ENCODE results near the gene DYSF.
"Not testable (repeated sequence)": the region's sequence is repeated elsewhere in the genome, so short reads cannot be mapped to it uniquely, and the experiment has no call there.

Gene DYSF

DNA sequence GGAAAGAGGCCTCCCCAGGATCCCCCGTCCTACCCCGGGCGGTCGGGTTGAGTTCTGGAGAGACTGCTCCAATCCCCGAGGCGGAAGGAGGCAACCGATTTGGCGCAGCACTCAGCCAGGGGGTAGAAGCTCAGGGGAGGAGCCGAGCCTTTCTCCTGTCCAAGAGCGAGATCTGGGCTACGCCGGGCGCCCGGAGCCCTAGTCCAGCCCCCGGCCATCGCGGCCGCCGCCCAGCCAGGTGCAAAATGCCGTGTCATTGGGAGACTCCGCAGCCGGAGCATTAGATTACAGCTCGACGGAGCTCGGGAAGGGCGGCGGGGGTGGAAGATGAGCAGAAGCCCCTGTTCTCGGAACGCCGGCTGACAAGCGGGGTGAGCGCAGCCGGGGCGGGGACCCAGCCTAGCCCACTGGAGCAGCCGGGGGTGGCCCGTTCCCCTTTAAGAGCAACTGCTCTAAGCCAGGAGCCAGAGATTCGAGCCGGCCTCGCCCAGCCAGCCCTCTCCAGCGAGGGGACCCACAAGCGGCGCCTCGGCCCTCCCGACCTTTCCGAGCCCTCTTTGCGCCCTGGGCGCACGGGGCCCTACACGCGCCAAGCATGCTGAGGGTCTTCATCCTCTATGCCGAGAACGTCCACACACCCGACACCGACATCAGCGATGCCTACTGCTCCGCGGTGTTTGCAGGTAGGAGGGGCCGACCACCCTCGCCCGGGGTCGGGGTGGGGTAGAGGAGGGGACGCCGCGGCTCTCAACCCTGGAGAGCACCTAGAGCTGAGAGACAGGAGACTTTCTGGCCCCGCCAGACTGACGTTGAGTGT lies at the start of gene DYSF:
DYSF (plus strand) TSS at position 158 of the 817 bp plus-strand sequence.
- peak; percentile 38 for DNase-seq

DNA sequence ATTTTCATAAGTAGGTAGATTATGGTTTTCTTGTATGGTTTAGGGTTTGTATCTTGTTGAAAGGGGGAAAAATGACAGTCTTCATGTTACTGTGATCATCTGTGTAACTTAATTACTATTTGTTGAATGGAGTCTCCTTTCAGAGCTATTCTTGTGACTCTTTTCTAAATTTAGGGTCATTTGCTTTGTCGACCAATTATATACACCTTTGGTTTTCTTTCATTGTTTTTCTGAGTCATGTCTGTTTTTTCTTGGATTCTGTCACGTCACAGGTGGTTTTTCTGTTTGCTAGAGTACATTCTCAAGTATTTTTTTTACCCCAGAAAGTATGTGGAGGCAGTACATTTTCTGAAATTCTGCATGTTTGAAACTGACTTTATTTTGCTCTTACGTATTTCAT lies 43.8 kb upstream of the DYSF start:
- DNase-seq, result no peak

DNA sequence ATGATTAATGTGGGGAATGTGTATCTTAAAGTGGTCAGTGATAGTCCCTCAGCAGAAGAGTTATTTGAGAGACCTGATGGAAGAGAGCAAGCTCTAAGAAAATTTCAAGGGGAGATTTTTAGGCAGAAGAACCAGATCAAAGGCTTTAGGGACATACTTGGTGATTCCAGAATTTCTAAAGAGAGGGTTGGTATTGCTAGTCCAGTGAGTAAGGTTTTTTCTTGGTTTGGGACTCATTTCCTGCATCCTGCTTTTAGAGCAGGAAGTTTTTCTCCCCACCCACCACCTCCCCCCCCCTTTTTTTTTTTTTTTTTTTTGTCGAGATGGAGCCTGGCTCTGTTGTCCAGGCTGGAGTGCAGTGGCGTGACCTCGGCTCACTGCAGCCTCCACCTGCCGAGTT lies 42.7 kb upstream of the DYSF start:
- no peak for DNase-seq

DNA sequence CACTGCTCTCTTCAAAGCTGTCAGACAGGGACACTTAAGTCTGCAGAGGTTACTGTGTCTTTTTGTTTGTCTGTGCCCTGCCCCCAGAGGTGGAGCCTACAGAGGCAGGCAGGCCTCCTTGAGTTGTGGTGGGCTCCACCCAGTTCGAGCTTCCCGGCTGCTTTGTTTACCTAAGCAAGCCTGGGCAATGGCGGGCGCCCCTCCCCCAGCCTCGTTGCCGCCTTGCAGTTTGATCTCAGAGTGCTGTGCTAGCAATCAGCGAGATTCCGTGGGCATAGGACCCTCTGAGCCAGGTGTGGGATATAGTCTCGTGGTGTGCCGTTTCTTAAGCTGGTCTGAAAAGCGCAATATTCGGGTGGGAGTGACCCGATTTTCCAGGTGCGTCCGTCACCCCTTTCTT lies 36.5 kb upstream of the DYSF start:
- not testable (repeated sequence) for DNase-seq

DNA sequence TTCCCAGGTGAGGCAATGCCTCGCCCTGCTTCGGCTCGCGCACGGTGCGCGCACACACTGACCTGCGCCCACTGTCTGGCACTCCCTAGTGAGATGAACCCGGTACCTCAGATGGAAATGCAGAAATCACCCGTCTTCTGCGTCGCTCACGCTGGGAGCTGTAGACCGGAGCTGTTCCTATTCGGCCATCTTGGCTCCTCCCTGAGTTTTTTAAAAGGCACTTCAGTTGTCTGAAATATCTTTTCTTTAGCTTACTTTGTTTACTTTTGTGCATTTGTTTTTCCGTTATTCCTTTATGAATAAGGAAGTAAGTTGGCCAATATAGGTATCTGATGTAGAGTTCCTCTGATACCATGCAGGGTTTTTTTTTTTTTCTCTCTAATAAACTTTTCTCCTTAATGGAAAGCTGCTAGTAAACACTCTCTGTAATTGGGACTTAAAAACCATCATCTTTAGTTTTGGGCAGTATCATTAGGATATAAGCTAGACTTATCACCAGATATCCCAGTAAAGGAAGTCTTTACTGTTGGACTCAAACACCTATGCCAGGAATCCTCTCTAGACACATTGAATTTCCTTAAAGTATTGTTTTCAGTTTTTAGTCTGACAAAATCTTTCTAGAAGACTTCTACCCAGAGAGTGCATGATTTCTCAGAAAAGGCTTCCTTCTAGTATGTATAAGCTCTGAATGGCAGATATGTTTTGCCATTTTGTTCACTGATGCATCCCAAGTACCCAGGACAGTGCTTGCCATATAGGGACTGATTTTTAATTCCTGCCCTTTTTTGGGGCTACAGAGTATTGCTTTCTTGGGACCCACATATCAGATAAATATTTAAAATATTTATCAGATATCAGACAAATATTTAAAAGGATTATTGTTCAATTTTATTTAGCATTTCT lies 35.8 kb upstream of the DYSF start:
- no peak for DNase-seq

DNA sequence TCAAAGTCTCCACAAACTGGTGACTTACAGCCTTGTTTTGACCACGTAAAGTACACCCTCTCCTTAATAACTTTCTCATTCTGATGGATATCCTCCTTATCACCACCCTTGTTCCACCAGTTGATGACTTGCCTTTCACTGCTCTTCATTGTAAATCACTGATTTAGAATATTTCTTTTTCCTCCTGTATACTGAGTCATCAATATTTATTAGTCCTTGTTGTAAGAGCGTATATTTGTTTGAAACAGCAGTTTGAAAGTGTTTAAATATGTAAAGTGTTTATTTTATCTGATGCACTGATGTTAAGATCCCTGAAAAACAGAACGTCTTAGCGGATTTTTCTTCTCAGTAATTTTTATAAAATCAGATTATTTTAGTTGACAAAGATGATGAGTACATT lies 34.2 kb upstream of the DYSF start:
- no peak for DNase-seq

DNA sequence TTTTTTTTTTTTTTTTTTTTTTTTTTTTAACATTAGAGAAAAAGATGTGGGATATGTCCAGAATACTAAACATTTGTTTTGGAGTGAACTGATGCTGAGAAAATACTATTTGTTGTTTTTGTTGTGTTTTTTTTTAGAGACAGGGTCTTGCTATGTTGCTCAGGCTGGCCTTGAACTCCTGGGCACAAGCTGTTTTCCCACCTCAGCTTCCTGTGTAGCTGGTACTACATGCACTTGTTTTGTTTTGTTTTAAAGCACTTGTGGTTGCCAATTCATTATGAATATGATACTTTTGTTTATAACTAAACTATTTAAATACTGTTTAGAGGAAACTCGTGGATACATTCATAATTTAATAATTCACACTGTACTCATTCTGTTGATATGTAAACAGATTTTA lies 33.4 kb upstream of the DYSF start:
- no peak for DNase-seq

DNA sequence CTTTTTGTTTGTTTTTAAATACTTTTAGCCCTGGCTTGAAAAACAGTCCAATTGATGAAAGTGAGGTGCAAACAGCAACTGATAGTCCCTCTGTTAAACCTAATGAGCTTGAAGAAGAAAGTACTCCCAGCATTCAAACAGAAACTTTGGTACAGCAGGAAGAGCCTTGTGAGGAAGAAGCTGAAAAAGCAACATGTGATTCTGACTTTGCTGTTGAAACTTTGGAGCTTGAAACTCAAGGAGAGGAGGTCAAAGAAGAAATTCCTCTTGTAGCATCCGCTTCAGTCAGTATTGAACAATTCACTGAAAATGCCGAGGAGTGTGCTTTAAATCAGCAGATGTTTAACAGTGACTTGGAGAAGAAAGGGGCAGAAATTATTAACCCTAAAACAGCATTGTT lies 30.6 kb upstream of the DYSF start:
- DNase-seq, result no peak

DNA sequence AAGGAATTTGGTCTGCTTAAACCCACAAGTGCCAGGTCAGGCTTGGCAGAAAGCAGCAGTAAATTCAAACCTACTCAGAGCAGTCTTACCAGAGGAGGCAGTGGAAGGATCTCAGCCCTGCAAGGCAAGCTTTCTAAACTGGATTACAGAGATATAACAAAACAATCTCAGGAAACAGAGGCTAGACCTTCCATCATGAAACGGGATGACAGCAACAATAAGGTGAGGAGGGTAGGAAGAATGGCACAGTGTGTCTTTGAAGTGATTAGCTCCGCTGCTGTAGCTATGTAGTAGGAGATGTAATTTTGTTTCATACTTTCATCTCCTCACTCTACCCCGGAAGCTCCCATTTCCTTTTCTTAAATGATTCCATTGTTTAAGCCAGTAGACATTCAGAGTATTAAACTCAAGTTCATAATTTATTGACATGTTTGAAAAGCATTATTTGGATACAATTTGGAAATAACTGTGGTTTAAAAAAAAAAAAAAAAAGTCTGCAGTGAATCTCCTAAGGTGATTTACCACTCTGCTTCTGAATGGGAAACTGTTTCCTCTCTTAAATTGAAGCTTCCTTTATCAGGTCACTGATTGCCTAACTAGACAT lies 29.4 kb upstream of the DYSF start:
- no peak for DNase-seq

DNA sequence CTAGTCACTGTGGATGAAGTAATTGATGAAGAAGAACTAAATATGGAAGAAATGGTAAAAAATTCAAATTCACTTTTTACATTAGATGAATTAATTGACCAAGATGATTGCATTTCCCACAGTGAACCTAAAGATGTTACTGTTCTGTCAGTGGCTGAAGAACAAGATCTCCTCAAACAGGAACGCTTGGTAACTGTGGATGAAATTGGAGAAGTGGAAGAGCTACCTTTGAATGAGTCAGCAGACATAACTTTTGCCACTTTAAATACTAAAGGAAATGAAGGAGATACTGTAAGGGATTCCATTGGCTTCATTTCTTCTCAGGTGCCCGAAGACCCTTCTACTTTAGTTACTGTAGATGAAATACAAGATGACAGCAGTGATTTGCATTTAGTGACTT lies 26.6 kb upstream of the DYSF start:
- DNase-seq, result no peak

DNA sequence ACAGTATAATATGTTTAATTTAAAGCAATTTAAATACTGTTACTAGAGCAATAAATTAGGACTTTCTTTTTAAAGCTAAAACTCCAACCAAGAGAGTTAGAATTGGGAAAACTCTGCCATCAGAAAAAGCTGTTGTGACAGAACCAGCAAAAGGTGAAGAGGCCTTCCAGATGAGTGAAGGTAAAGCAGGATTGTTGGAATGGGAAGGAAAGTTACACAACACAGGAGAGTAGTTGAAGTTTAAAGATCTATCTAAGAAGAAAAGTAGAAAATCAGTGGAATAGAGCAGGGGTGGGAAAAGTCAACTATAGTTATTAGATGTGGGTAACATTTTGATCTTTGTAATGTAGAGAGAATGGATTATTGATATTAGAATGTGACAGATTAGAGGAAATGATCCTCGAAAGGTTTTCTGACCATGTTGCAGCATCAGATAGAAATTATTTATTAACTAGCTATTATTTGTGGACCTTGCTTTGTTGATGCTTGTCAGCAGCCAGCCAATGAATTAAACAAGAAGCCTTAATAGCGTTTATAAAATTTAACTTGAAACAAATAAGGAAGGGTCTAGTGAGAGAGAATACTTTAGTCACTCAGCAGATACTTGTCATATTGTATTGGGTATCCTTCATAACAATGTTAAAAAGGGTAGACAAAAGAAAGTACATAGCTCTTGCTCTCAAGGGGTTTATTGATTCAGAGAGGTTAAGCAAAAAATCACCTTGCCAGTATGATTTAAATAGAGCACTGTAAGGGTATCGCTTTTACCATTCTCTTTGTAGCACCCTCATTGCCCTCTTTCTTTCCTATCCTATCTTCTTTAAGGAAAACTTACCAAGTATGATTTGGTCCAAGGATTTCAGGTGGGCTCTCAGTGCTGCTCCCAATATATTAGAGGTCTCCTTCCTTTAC lies 24.6 kb upstream of the DYSF start:
- no peak for DNase-seq

DNA sequence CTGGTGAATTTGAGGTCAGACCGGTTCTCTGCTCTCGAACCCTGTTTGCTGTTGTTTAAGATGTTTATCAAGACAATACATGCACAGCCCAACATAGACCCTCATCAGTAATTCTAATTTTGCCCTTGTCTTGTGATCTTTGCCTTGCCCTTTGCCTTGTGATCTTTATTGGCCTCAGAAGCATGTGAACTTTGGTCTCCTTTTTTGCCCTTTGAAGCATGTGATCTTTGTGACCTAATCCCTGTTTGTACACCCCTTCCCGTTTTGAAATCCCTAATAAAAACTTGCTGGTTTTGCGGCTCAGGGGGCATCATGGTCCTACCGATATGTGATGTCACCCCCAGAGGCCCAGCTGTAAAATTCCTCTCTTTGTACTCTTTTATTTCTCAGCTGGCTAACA lies 8.2 kb upstream of the DYSF start:
- DNase-seq, result not testable (repeated sequence)

DNA sequence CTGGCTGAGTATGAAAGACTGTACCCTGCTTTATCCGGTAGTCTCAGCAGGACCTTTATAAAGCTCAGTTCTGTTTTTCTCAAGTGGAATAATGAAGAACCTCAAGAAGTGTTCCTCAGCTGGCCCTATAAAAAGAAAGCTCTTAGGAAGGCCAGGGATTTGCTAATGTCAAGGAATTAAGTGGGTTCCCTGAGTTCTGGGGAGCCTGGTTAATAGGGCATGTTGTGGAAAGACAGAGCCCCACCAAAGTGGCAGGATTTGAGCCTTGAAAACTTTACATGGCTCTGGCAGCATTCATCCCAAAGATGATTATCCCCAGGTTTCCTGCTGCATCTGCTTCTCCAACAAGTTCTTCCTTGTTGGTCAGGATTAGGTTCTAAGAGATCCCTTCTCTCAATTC lies 6.9 kb upstream of the DYSF start:
- DNase-seq, result no peak

DNA sequence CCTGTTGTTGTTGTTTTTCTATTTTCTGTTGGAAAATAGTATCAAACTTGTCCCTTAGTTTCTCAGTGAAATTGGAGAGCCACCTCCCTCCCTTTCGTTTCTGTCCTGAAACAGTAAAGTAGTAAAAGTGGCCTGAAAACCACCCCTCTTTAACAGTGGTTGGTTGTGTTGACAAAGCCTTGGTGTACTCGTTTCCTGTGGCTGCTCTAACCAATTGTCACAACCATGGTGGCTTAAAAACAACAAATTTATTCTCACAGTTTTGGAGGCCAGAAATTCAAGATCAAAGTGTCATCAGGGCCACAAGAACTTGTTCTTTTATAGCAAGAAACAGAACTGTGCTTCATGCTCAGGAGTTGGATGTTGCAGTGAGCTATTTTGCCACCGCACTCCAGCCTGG lies 4.0 kb upstream of the DYSF start:
- DNase-seq, result no peak

DNA sequence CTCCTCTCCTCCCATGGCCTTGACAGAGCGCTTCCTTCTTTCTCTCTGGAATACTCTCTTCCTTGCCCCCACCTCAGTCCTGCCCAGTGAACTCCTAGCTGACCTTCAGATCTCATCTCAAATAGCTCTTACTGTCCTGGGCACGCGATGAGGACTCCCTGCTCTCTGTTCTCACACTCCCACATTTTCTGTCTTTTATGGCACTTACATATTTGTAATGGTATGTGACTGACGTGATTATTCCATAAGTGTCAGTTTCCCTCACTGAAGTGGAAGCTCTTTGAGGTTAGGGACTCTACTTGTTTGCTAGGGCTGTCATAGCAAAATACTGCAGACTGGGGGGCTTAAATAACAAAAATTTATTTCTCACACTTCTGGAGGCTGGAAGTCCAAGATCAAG lies 1.7 kb upstream of the DYSF start:
- DNase-seq, result no peak

DNA sequence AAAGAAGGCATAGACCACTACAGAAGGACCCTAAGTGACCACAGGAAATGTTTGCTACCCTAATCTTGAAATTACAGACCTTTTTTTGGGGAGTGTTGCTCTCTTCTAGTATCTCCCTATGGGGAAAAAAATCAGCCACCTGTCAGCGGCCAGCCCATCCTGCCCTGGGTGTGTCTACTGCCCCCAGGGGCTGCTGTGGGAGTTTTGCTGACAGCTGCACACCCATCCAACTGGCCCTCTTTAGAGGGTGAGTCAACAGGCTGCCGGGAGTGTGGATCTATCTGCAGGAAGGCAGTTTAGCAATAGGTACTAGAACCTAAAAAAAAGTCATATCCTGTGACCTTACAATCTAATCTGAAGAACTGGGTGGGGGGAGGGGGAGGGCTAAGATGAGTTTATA lies 796 bp upstream of the DYSF start:
- DNase-seq, result peak; percentile 52

DNA sequence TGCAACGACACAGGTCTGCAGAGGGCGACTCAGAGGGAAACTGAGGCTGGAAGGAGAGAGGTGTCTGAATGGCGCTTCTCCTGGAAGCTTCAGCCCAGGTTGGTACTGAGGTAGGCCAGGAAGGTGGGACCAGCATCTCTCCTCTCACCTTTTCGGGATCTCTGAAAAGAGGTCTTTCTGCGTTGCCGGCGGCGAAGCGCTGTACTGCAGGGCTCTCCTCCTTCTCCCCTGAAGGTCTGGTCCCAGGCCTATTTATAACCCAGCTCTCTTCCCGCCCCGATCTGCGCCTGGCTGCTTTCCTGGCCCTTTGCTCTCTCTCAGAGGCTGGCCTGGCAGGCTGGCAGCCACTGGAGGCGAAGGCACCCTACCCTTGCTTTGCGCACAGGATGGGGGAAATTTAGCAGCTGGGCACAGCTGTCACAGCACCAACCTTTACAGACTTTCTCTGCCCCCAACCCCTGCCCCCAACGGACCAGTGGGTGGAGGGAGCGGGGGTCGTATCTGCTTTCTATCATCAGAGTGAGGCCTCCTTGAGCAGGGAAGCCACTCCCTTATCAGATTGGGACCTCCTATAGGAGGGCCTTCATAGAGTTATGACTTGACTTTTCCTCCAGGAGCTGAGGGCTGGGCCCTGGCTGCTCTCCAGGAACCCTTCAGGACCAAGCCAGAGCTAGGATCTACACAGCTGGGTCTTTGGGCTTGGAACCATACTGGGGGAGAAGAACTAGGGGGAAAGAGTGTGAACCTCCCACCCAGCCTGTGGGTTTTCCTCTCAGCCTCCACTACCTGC lies 1.1 kb downstream of the DYSF start:
- no peak for DNase-seq

DNA sequence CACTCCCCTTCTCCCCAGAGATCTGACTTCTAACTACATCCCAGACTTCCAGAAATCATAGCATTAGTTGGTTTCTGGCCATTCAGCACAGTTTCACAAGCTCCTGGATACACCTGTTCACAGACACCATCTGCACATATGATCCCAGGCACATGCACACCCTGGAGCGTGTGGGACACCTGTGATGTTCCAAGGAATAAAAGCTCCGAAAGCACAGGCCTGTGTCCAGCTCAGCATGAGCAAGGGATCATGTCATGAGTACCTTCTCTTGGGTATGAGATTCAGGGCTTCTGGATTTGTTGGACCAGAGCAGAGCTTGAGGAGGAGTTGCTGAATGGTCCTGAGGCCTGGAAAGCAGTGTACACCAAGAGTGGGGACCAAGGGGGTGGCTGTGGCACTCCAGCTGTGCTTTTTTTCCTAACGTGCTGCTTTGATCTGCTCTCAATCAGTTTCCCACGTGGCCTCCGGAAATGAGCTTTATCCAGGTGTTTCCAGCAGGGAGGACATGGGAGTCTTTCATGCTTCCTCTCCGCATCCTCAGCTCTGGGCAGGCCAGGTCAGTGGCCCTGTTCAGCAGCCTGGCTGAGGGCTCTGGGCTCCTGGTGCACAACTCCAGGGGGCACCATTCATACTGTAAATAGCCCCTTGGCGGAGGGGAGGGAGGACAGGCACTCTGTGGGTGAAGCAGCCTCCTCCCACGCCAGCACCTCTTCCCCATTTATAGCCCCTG lies 1.8 kb downstream of the DYSF start:
- DNase-seq, result no peak

DNA sequence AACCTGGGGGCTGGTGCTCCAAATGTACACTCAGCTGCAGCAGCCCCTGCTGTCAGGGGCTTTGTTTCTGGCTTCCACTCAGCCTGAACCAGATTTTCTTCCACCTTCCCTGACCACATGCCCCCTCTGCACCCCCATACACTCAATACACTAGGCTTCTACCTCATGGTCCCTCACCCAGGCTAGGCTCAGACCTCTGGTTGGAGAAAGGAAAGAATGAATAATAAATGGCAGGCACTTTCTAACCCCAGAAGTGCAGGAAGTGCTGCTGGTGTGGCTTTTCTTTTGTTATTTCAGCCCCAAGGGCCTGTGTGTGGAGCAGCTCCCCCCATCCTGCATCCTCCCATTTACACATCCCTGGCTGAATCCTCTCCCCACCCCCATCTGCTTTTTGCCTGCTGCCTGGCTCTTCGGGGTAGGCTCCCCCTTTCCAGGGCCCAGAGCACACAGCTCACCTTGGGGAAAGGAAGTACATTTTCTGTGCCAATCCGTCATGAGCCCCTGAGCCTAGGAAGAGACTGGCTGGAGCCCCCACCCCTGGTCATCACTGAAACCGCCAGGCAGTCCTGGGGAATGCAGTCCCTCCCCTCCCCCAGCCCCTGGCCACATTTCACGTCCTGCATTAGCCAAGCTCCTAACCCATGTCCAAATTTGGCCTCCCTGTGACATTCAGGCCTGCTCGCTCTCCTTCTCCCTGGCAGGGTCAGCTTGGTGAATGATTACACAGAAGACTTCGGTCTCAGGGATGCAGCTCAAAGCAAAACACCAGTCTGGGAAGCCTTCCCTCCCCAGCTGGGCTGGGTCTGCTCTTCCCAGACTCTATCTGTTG lies 2.6 kb downstream of the DYSF start:
- DNase-seq, result peak; percentile 41

DNA sequence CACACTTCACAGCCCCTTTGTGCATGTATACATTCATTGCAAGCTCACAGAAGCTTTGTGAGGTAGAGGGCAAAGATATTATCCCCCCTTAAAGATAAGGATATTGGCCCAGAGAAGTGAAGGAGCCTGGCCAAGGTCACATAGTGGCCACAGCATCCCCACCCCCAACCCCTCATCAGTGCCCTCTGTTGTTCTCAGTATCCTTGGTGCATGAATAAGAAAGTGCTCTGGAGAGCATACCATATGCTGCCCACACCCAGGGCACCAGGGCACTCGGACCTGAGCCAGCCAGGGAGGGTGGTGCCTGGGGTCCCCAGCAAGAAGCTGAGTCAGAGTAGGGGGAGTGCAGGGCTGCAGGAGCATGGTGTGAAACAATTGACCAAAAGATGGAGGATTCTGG lies 3.3 kb downstream of the DYSF start:
- DNase-seq, result no peak

Measured in DMS153 (cell line).